Measurements from ENCODE around the gene HTRA1. TPM values are rescaled to one million over a fixed set of nuclear protein-coding genes. Genes with fewer than 3 reads are reported as not detected.

The HTRA1 gene
- total RNA-seq, 1 experiment from 2014 or later, result 1.5 TPM

DNA sequence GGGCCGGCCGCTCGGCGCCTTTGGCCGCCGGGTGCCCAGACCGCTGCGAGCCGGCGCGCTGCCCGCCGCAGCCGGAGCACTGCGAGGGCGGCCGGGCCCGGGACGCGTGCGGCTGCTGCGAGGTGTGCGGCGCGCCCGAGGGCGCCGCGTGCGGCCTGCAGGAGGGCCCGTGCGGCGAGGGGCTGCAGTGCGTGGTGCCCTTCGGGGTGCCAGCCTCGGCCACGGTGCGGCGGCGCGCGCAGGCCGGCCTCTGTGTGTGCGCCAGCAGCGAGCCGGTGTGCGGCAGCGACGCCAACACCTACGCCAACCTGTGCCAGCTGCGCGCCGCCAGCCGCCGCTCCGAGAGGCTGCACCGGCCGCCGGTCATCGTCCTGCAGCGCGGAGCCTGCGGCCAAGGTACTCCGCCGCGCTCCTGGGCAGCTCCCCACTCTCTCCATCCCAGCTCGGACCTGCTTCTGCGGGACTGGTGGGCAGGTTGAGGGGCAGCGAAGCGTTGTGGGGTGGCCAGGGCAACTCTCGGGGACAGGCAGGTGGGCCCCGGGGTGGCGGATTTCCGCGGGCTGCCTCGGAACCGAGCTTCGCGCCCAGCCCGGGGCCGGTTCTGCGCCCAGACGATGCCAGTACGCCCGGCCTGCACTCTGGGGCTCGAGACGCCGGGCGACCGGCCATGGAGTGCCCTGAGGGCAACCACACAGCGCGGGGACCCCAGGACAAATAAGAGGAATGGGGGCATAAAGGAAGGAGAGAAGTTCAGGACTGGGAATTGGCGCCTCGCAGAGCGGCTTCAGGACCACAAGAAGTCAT, 578 bp downstream of the HTRA1 start:
- H3K4me3 ChIP-seq, result peak overlapping the region; percentile 52
- H3K36me3 ChIP-seq, result no peaks in the 10 kb centered on the region
- DNase-seq, result no peak
- H3K9me3 ChIP-seq (replicated peaks), result no peaks in the 10 kb centered on the region
- no peak overlapping the region for H3K27ac ChIP-seq
- H3K4me1 ChIP-seq, result peaks cover 14% of the 10 kb centered on the region; the same call in 1 of the 2 replicates
- peaks cover 5% of the 10 kb centered on the region for H3K27me3 ChIP-seq

DNA sequence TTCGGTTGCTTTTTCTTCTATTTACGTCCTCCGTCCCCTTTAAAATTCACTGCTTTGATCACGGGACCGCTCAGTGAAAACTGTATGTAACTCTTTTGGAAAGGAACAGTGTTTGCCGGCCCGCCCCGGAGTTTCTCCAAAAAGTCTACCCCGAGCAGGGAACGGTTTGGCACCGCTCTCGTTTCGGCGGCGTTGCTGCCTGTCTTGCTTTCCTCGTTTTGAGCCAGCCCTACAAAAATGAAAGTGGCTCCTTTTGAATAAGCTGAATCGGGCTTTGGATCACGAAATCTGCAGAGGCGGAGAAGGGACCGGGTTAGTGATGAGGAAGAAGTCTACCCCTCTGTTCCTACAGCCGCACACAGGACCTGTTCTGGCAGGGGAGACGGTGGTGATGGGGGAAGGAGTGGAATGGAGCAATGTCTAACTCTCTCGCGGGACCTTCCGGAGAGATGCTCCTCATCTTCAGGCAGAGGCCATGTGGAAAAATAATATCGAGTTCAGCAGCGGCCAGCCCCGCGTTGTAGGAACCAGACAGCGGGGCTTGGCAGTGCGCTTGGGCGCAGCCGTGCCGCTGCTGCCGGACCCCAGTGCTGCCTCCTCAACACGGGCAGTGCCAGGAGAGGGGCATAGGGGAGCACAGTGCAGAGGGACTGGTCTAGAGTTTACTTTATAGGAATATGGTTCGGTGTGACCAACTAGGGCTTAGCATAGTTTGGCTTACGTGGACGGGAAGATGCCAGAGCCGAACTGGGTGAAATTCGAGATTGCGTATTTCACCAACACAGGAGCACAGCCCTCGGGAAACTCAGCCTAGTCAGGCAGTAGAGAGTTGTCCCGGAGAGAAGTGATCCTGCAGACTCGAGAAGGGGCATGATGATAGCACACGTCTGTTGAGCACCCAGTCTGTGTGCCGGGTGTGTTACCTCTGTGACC, 1.4 kb downstream of the HTRA1 start:
- Histone ChIP-seq H3K4me3 (no peak overlapping the region; the same call in 1 of the 2 replicates), H3K27ac (no peak overlapping the region), H3K4me1 (peaks cover 14% of the 10 kb centered on the region; the same call in 1 of the 2 replicates), H3K9me3 (replicated peaks) (no peaks in the 10 kb centered on the region), H3K36me3 (no peaks in the 10 kb centered on the region), H3K27me3 (peaks cover 8% of the 10 kb centered on the region)
- DNase-seq, result no peak

- Histone ChIP-seq H3K9me3 (replicated peaks) (no peaks in the 10 kb centered on the region), H3K27ac (no peak overlapping the region), H3K27me3 (peaks cover 8% of the 10 kb centered on the region), H3K4me3 (no peak overlapping the region), H3K36me3 (no peaks in the 10 kb centered on the region), H3K4me1 (peaks cover 17% of the 10 kb centered on the region; the same call in 1 of the 2 replicates)
- no peak for DNase-seq
Observed at GRCh38 chr10:122463466-122464249, 2.3 kb downstream of the HTRA1 start.

GRCh38 chr10:122464250-122464510, 2.8 kb downstream of the HTRA1 start:
- Histone ChIP-seq H3K27ac (no peak overlapping the region), H3K4me3 (no peak overlapping the region), H3K4me1 (peaks cover 19% of the 10 kb centered on the region), H3K36me3 (no peaks in the 10 kb centered on the region), H3K27me3 (peaks cover 8% of the 10 kb centered on the region), H3K9me3 (replicated peaks) (no peaks in the 10 kb centered on the region)
- no peak for DNase-seq

DNA sequence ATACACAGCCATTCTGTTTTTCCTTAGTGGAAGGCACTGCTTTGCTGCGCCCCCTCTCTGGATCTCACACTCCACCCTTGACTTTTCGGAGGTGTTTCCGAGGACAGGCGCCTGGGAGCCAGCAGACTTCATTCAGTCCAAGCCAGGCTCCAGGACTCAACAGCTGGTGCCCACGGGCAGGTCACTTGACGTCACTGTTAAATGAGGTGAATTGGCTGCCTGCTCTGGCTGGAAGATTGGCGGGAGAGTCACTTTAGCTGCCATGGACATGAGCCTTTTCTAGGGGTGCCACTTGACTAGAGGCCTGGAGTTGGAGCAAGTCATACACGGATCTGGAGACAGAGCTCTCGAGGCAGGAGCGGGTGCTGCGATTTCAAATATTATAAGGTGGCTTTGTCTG, 3.2 kb downstream of the HTRA1 start:
- peaks cover 8% of the 10 kb centered on the region for H3K27me3 ChIP-seq
- H3K4me1 ChIP-seq, result peaks cover 18% of the 10 kb centered on the region
- no peak for DNase-seq
- no peak overlapping the region for H3K4me3 ChIP-seq
- no peaks in the 10 kb centered on the region for H3K9me3 ChIP-seq (replicated peaks)
- H3K36me3 ChIP-seq, result no peaks in the 10 kb centered on the region
- H3K27ac ChIP-seq, result no peak overlapping the region

- Histone ChIP-seq H3K27me3 (peaks cover 8% of the 10 kb centered on the region), H3K36me3 (no peaks in the 10 kb centered on the region), H3K9me3 (replicated peaks) (no peaks in the 10 kb centered on the region), H3K27ac (no peak overlapping the region), H3K4me3 (no peak overlapping the region), H3K4me1 (peaks cover 11% of the 10 kb centered on the region)
- DNase-seq, result no peak
Observed at GRCh38 chr10:122465401-122466040, 4.2 kb downstream of the HTRA1 start.

DNA sequence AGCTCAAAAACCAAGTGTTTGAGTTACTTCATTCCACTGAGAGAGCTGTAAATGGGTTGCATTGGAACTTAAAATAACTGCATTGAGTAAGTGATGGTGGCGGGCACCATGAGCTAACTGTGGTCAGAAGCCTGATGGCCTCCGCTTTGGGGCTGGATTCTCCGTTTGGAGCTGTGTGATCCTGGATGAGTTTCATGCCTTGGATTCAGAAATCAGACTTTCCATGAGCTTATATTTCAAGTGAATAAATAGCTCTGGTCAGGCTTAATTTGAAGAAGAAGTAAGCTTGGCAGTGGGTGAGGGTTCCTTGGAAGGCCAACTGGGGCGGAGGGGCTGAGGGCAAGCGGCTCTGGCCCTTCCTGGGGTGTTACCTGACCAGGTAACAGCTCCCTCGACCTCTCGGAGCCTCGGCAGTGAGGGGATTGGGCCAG, 5.6 kb downstream of the HTRA1 start:
- Histone ChIP-seq H3K4me3 (no peak overlapping the region), H3K36me3 (no peaks in the 10 kb centered on the region), H3K27me3 (peaks cover 8% of the 10 kb centered on the region), H3K9me3 (replicated peaks) (no peaks in the 10 kb centered on the region), H3K4me1 (peaks cover 9% of the 10 kb centered on the region), H3K27ac (no peak overlapping the region)
- no peak for DNase-seq

- no peak overlapping the region for H3K27ac ChIP-seq
- DNase-seq, result no peak
Observed at GRCh38 chr10:122467701-122468100, 6.3 kb downstream of the HTRA1 start.

DNA sequence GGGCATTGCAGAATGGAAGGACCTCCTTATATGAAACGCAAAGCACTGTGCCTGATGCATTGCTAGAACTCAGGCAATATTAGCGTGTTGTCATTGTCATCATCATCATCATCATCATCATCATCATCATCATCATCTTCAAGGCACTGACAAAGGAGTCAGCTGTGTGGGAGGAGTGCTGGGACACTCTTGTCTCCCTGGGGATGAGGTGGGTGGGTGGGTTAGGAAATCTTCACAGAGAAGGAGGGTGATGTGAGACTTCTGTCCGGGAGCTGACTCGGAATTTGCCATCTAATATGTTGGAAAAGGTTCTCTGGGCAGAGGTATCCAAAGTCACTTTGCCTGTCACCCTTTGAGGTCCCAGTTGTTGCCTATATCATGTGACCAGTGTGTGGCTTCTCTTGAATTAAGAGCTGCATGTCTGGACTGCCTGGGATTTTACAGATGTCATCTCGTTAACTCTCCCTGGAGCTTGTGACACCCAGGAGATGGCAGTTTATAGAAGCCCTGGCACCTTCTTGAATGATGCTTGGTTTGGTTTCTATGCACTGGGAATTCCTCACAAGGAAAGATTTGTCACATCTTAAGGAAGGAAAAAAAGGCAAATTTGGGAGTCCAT, 7.1 kb downstream of the HTRA1 start:
- Histone ChIP-seq H3K36me3 (no peaks in the 10 kb centered on the region), H3K27me3 (0 out of 2 replicates have a peak, but pooled peaks cover 2% of the 10 kb centered on the region), H3K4me3 (peak overlapping the region; percentile 0; the same call in 1 of the 2 replicates), H3K4me1 (peaks cover 9% of the 10 kb centered on the region), H3K27ac (peak overlapping the region; percentile 0; the same call in 1 of the 2 replicates), H3K9me3 (replicated peaks) (no peaks in the 10 kb centered on the region)
- peak in 1 of 2 experiments; percentile 11 for DNase-seq

More at GRCh38 chr10:122467701-122468100, 6.3 kb downstream of the HTRA1 start:
- Histone ChIP-seq H3K27me3 (peaks cover 6% of the 10 kb centered on the region; the same call in 1 of the 2 replicates), H3K36me3 (no peaks in the 10 kb centered on the region), H3K9me3 (replicated peaks) (no peaks in the 10 kb centered on the region), H3K4me1 (peaks cover 9% of the 10 kb centered on the region), H3K4me3 (no peak overlapping the region)

DNA sequence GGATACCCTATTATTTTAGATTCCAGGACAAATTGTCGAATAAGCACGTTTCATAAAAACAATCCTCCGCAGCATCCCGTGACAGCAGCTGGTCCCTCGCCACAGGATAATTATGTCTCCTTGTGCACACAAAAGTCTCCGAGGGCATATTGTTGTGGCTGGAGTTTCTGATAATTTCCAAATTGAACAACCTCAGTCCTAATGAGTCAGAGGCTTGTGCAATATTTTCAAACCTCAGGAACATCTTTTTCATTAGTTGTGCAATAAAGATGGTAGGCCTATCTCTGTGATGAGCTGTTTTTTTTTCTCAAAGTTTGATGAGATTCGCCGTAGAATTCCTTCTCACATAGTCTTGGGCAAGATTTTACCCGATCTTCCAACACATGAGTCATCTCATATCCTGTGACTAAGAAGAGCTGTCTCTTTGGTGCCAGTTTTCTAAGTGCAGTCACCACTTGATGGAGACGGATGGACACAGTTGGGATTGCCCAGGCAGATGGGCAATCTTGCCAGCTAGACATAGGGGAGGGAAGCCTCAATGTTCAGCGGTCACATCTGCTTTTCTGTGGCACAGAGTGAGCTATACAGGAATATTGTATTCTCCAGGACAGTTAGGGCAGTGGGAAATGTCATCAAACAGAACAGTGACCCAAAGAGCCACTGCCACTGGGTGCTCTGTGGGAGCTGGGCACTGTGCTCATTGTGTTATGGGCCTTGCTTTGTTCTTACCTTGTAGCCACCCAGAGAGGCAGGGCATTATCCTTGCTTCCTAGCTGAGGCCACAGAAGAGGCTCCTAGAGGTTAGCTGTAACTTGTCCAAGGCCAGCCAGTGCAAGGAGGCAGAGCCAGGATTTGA, 7.8 kb downstream of the HTRA1 start:
- H3K36me3 ChIP-seq, result no peaks in the 10 kb centered on the region
- 0 out of 2 replicates have a peak, but pooled peaks cover 2% of the 10 kb centered on the region for H3K27me3 ChIP-seq
- H3K4me1 ChIP-seq, result peaks cover 9% of the 10 kb centered on the region
- peak; percentile 24 to 44 for DNase-seq
- no peaks in the 10 kb centered on the region for H3K9me3 ChIP-seq (replicated peaks)
- peak overlapping the region; percentile 0; the same call in 1 of the 2 replicates for H3K4me3 ChIP-seq
- peak overlapping the region; percentile 7; the same call in 1 of the 2 replicates for H3K27ac ChIP-seq

DNA sequence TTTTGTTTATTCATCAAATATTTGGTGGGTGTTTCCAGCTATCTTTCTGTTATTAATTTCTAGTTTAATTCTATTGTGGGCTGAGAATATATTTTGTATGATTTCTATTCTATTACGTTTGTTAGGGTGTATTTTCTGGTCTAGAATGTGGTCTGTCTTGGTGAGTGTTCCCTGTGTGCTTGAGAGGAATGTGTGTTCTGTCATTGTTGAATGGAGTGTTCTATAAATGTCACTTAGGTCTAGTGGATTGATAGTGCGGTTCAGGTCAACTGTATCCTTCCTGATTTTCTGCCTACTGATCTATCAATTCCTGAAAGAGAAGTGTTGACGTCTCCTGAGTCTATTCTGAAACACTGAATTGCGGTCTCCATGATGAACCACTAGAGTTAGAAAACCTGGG, 8.5 kb downstream of the HTRA1 start:
- no peaks in the 10 kb centered on the region for H3K36me3 ChIP-seq
- H3K9me3 ChIP-seq (replicated peaks), result no peaks in the 10 kb centered on the region
- H3K27ac ChIP-seq, result no peak overlapping the region
- H3K4me1 ChIP-seq, result peaks cover 9% of the 10 kb centered on the region
- H3K4me3 ChIP-seq, result no peak overlapping the region
- 0 out of 2 replicates have a peak, but pooled peaks cover 2% of the 10 kb centered on the region for H3K27me3 ChIP-seq
- DNase-seq, result no peak

- H3K4me1 ChIP-seq, result peaks cover 9% of the 10 kb centered on the region
- no peak overlapping the region for H3K27ac ChIP-seq
Observed at GRCh38 chr10:122471531-122472177, 10.3 kb downstream of the HTRA1 start.

More at GRCh38 chr10:122471531-122472177, 10.3 kb downstream of the HTRA1 start:
- H3K9me3 ChIP-seq (replicated peaks), result no peaks in the 10 kb centered on the region
- no peak for DNase-seq
- H3K36me3 ChIP-seq, result no peaks in the 10 kb centered on the region
- H3K4me3 ChIP-seq, result no peak overlapping the region
- 0 out of 2 replicates have a peak, but pooled peaks cover 2% of the 10 kb centered on the region for H3K27me3 ChIP-seq
